H1 (cell line): Measurements from ENCODE around the gene METTL14.

Experiments
- BCL11A ChIP-seq, 2 experiments: IDR thresholded peaks; one replicate each; pipeline ENCODE4 v1.6.1; 2011; ENCODE audit warnings: low read depth in 2 of 2, low read length in 2 of 2, mild to moderate bottlenecking in 2 of 2
- CHD2 ChIP-seq: IDR thresholded peaks from 2 replicates; pipeline ENCODE4 v1.6.1; 2012; ENCODE audit warnings: low read length, improper control_type of control experiment
- CTCF ChIP-seq, 3 experiments: IDR thresholded peaks; 1 replicate in 2 of 3; 2 replicates in 1 of 3; pipeline versions ENCODE4 v1.5.1 to v1.6.1; 2011; ENCODE audit warnings: low read length in 3 of 3, mild to moderate bottlenecking in 3 of 3, inconsistent platforms in 2 of 3, low read depth in 1 of 3, moderate library complexity in 1 of 3; ENCODE audit not compliant: insufficient read depth in 1 of 3; ENCODE audit errors: control extremely low read depth in 1 of 3
- EP300 ChIP-seq, 2 experiments: IDR thresholded peaks; 1 replicate in 1 of 2; 2 replicates in 1 of 2; pipeline ENCODE4 v1.6.1; 2011 to 2012; ENCODE audit warnings: low read depth in 2 of 2, low read length in 2 of 2, mild to moderate bottlenecking in 2 of 2, borderline replicate concordance in 1 of 2, inconsistent platforms in 1 of 2, moderate library complexity in 1 of 2
- HDAC2 ChIP-seq, 2 experiments: fragments of 300-600 bp in 1 of 2; sonication (generic) in 1 of 2; IDR thresholded peaks; 2 replicates each; pipeline ENCODE4 v1.6.1; 2011 to 2012; ENCODE audit warnings: low read depth in 2 of 2, low read length in 2 of 2, mild to moderate bottlenecking in 2 of 2, moderate library complexity in 2 of 2, borderline replicate concordance in 1 of 2, inconsistent platforms in 1 of 2
- MAFK ChIP-seq: IDR thresholded peaks from 2 replicates; pipeline ENCODE4 v1.6.1; 2012; ENCODE audit warnings: low read depth, mild to moderate bottlenecking, improper control_type of control experiment, low read length
- POLR2A ChIP-seq, 2 experiments: IDR thresholded peaks; 1 replicate in 1 of 2; 2 replicates in 1 of 2; pipeline ENCODE4 v1.6.1; 2011; ENCODE audit warnings: low read depth in 2 of 2, low read length in 2 of 2, mild to moderate bottlenecking in 2 of 2; ENCODE audit errors: control extremely low read depth in 1 of 2
- POLR2AphosphoS5 ChIP-seq: IDR thresholded peaks from 2 replicates; pipeline ENCODE4 v1.6.1; 2011; ENCODE audit warnings: low read depth, low read length
- TAF1 ChIP-seq: IDR thresholded peaks from 2 replicates; pipeline ENCODE4 v1.6.1; 2011; ENCODE audit warnings: mild to moderate bottlenecking, low read depth, low read length
- TCF12 ChIP-seq: IDR thresholded peaks from 2 replicates; pipeline ENCODE4 v1.6.1; 2011; ENCODE audit warnings: low read depth, mild to moderate bottlenecking, low read length
- TF ChIP-seq, protein P1 (sequence below): IDR thresholded peaks from 2 replicates; pipeline ENCODE4 v1.6.1; 2012; ENCODE audit warnings: inconsistent platforms

DNA sequence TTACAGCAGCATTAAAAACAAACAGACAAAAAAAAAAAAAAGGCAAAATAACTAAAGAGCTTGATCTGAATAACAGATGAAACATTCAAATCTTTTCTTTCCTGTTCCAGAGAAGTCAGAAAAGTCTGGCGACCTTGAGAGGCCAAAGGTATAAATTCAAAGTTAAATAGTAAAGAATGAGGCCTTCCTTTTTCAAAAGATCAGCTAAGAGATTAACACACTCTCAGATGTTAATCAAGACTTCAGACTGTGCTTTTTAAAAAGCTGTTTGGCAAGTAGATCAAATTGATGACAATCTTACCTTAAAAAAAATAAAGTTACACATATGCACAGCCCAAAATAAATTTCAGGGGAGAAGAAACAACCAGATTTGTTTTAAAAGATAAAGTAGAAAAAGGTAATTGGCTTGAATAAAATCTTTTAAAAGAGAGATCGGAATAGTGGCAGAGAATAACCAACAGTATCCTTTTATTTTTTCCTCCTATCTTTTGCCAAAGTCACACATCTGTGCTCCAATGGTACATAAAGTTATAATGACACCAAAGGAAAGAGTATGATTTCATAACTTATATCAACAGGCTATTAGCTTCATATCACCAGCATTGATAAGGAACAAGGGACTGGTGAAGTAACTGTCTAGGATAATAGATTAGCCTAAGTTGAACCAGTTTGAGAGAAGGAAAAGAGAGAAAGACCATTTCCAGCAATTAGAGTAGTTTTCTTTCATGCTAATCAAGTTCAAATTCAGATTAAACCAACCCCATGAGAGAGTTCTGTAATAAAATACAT lies 70.4 kb downstream of the METTL14 start:
- TF ChIP-seq TCF12, result no peak
- TF ChIP-seq CTCF (IDR thresholded peaks at IDR 0.05; ENCODE audit: control extremely low read depth in 1 of 3, insufficient read depth in 1 of 3, low read depth in 1 of 3, low read length in 3 of 3), result no peak
- TF ChIP-seq CHD2, result no peak
- no peak for TF ChIP-seq POLR2A (IDR thresholded peaks at IDR 0.05; ENCODE audit: control extremely low read depth in 1 of 2, low read depth in 2 of 2, low read length in 2 of 2)
- TF ChIP-seq POLR2AphosphoS5, result no peak
- TF ChIP-seq HDAC2 (IDR thresholded peaks at IDR 0.05; ENCODE audit: borderline replicate concordance in 1 of 2, low read depth in 2 of 2, low read length in 2 of 2), result no peak
- TF ChIP-seq, protein P1, sequence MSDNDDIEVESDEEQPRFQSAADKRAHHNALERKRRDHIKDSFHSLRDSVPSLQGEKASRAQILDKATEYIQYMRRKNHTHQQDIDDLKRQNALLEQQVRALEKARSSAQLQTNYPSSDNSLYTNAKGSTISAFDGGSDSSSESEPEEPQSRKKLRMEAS, result no peak
- no peak for TF ChIP-seq TAF1
- TF ChIP-seq EP300 (IDR thresholded peaks at IDR 0.05; ENCODE audit: borderline replicate concordance in 1 of 2, low read depth in 2 of 2, low read length in 2 of 2), result no peak
- no peak for TF ChIP-seq BCL11A (IDR thresholded peaks at IDR 0.05; ENCODE audit: low read depth in 2 of 2, low read length in 2 of 2)
- TF ChIP-seq MAFK, result no peak
